Progenitor cell of endocrine pancreas (in vitro differentiated cells): ENCODE results near the gene AMFR. TPM values are rescaled to one million over a fixed set of nuclear protein-coding genes. Genes with fewer than 3 reads are reported as not detected.
A peak's percentile ranks its signal among the peaks of the same experiment; 100 is the strongest.

Source experiments
- DNase-seq: peaks from one replicate; pipeline ENCODE4 v3.0.0; 2021; ENCODE audit warnings: low spot score; ENCODE audit not compliant: unreplicated experiment
- H3K27ac Mint-ChIP-seq: 2 replicates; pipeline ENCODE4 v1.8.0; 2021; ENCODE audit warnings: mild to moderate bottlenecking, moderate library complexity, mixed read lengths
- H3K27me3 Mint-ChIP-seq: 2 replicates; pipeline ENCODE4 v1.8.0; 2021; ENCODE audit warnings: mixed read lengths
- H3K36me3 Mint-ChIP-seq: 2 replicates; pipeline ENCODE4 v1.8.0; 2022; ENCODE audit warnings: mixed read lengths; ENCODE audit not compliant: insufficient read depth
- H3K4me1 Mint-ChIP-seq: 2 replicates; pipeline ENCODE4 v1.8.0; 2021; ENCODE audit warnings: low read depth, mixed read lengths
- H3K4me3 Mint-ChIP-seq: 2 replicates; pipeline ENCODE4 v1.8.0; 2021; ENCODE audit warnings: low read depth, mild to moderate bottlenecking, moderate library complexity, mixed read lengths
- H3K9me3 Mint-ChIP-seq: 2 replicates; pipeline ENCODE4 v1.8.0; 2021; ENCODE audit warnings: low read depth, mixed read lengths
- CTCF ChIP-seq: fragments of 200-600 bp; sonication (generic); IDR thresholded peaks from one replicate; pipeline ENCODE4 v1.5.0; 2021; ENCODE audit warnings: antibody characterized with exemption, mild to moderate bottlenecking; ENCODE audit not compliant: unreplicated experiment
- total RNA-seq: library from RNA; stranded (reverse); gene quantifications from 2 replicates; pipeline ENCODE4 v1.2.1, GENCODE V29; 2021

The AMFR gene
- total RNA-seq, 1 donor from 2014 or later = 55.8 TPM

DNA sequence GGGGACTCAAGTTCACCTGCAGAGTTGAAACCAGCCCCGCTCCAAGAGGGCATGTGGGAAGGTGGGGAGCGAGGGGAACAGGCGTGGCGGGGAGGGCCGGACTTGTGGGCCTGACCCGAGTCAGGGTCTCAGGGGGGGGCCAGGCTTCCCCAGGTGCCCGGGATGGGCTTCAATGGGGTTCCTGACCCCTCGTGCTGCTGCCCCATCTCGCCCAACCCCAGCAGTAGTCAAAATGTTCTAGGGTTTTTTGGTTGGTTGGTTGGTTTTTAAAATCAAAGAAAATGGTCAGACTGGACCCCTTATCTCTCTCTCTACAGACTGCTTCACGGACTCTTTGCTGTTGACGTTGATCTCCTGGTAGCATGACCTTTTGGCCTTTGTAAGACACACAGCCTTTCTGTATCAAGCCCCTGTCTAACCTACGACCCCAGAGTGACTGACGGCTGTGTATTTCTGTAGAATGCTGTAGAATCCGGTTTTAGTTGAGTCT, 69.5 kb downstream of the AMFR start:
- H3K4me3 Mint-ChIP-seq = no peak overlapping the region
- H3K4me1 Mint-ChIP-seq = peaks cover 12% of the 10 kb centered on the region
- H3K9me3 Mint-ChIP-seq = no peaks in the 10 kb centered on the region
- peaks cover 4% of the 10 kb centered on the region for H3K27me3 Mint-ChIP-seq
- H3K36me3 Mint-ChIP-seq = peaks cover 2% of the 10 kb centered on the region
- no peak for DNase-seq
- peak overlapping the region; percentile 93 for H3K27ac Mint-ChIP-seq
- TF ChIP-seq CTCF = no peak

DNA sequence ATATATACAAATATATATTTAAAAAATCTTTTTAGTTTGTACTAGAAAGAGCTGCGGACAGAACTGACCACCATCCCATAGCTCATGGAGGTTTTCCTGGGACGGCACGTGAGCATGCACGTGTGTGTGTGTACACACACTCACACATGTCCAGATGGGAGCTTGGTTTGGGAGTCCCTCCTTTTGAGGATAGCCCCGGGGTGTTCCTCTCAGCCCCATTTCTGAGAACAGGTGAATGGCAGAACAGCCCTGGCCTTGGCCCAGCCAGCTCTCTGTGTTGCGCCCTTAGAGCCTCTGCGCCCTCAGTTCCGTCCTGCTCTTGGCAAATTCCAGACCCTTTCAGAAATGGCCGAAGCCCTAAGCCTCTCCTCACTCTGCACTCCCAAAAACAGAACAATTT, 70.1 kb downstream of the AMFR start:
- Mint-ChIP-seq H3K4me3 (no peak overlapping the region), H3K27me3 (peaks cover 4% of the 10 kb centered on the region), H3K4me1 (peaks cover 12% of the 10 kb centered on the region), H3K27ac (no peak overlapping the region), H3K9me3 (no peaks in the 10 kb centered on the region), H3K36me3 (no peaks in the 10 kb centered on the region)
- no peak for DNase-seq
- TF ChIP-seq CTCF = no peak

GRCh38 chr16:56354746-56355145, 70.6 kb downstream of the AMFR start:
- H3K4me1 Mint-ChIP-seq = peaks cover 12% of the 10 kb centered on the region
- no peak for DNase-seq
- no peak overlapping the region for H3K4me3 Mint-ChIP-seq
- peaks cover 4% of the 10 kb centered on the region for H3K27me3 Mint-ChIP-seq
- H3K27ac Mint-ChIP-seq = no peak overlapping the region
- no peak for TF ChIP-seq CTCF
- H3K9me3 Mint-ChIP-seq = no peaks in the 10 kb centered on the region
- H3K36me3 Mint-ChIP-seq = no peaks in the 10 kb centered on the region

- H3K36me3 Mint-ChIP-seq = no peaks in the 10 kb centered on the region
- peaks cover 7% of the 10 kb centered on the region for H3K27me3 Mint-ChIP-seq
- TF ChIP-seq CTCF = no peak
- H3K27ac Mint-ChIP-seq = no peak overlapping the region
- H3K4me1 Mint-ChIP-seq = peaks cover 12% of the 10 kb centered on the region
- H3K4me3 Mint-ChIP-seq = no peak overlapping the region
- no peak for DNase-seq
- no peaks in the 10 kb centered on the region for H3K9me3 Mint-ChIP-seq
These were observed 71.3 kb downstream of the AMFR start for GRCh38 chr16:56354016-56354415.

- peak; percentile 6 for DNase-seq
These were observed 72.1 kb downstream of the AMFR start for GRCh38 chr16:56353054-56353921.

More at GRCh38 chr16:56353054-56353921, 72.1 kb downstream of the AMFR start:
- TF ChIP-seq CTCF = no peak
- H3K27me3 Mint-ChIP-seq = peaks cover 7% of the 10 kb centered on the region
- H3K36me3 Mint-ChIP-seq = no peaks in the 10 kb centered on the region
- H3K27ac Mint-ChIP-seq = no peak overlapping the region
- peaks cover 12% of the 10 kb centered on the region for H3K4me1 Mint-ChIP-seq
- no peaks in the 10 kb centered on the region for H3K9me3 Mint-ChIP-seq
- no peak overlapping the region for H3K4me3 Mint-ChIP-seq
